Stimulated activated naive B cell treated with anti-CD40 and anti-IgM and Interleukin-4, amounts not matched to agents 10 μg/mL and 1 μg/mL and 100 μg/mL, for 72 hours (primary cell): ENCODE data around the gene HOXB9.

ENCODE experiments used
- ATAC-seq, 2 donors: fragments of 150-1000 bp; cut with Tn5 transposase; replicated peaks; 2 replicates each; pipeline ENCODE4 v1.10.0; 2021; ENCODE audit warnings: moderate library complexity in 1 of 2
- DNase-seq: peaks from one replicate; pipeline ENCODE4 v3.0.0; 2021
- H3K27ac Mint-ChIP-seq: one replicate; pipeline ENCODE4 v1.8.0; 2022; ENCODE audit warnings: mild to moderate bottlenecking, mixed read lengths
- H3K27me3 Mint-ChIP-seq, 2 donors: one replicate each; pipeline ENCODE4 v1.8.0; 2022; ENCODE audit warnings: mixed read lengths in 2 of 2
- H3K36me3 Mint-ChIP-seq, 2 donors: one replicate each; pipeline ENCODE4 v1.8.0; 2022; ENCODE audit warnings: mixed read lengths in 2 of 2, mild to moderate bottlenecking in 1 of 2
- H3K4me1 Mint-ChIP-seq, 2 donors: one replicate each; pipeline ENCODE4 v1.8.0; 2022; ENCODE audit warnings: mixed read lengths in 2 of 2, mild to moderate bottlenecking in 1 of 2
- H3K4me3 Mint-ChIP-seq, 2 donors: one replicate each; pipeline ENCODE4 v1.8.0; 2022; ENCODE audit warnings: mild to moderate bottlenecking in 2 of 2, mixed read lengths in 2 of 2, moderate library complexity in 1 of 2
- H3K9me3 Mint-ChIP-seq, 2 donors: one replicate each; pipeline ENCODE4 v1.8.0; 2022; ENCODE audit warnings: mixed read lengths in 2 of 2, mild to moderate bottlenecking in 1 of 2

The HOXB9 gene

DNA sequence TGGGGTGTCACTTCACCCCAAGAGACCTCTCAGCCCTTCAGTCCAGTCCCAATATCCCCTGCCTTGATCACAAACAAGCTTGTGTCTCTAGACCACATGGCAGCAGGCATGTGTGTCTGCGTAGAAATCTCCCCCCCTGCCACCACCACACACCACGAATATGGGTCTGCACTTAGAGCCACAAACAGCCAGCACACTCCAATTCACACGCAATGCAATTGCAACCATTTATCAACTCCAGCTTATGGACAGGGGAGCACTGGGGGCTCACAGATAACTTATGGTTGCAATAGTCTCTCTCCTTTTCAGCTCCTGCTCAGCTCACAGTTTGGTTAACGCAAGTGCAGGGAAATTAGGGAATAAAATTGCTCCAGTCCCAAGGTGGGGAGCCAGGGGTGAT, 2.6 kb downstream of the HOXB9 start:
- Mint-ChIP-seq H3K4me3 (no peak overlapping the region), H3K27me3 (peaks cover 71 to 95% of the 10 kb centered on the region in 2 donors), H3K9me3 (no peaks in the 10 kb centered on the region), H3K27ac (no peak overlapping the region), H3K36me3 (no peaks in the 10 kb centered on the region), H3K4me1 (peaks cover 13 to 32% of the 10 kb centered on the region in 2 donors)
- no peak for ATAC-seq
- DNase-seq = no peak

DNA sequence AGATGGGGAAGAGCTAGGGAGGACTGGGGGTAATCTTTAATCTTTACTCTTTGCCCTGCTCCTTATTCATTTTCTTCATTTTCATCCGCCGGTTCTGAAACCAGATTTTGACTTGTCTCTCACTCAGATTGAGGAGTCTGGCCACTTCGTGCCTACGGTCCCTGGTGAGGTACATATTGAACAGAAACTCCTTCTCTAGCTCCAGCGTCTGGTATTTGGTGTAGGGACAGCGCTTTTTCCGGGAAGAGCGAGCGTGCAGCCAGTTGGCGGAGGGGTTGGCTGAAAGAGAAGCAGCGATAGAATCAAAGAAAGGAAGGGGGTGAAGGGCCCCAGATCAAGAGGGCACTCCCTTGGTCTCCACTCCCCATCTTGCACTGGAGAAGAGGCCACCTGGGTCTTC, 3.3 kb downstream of the HOXB9 start:
- Mint-ChIP-seq H3K27ac (no peak overlapping the region), H3K9me3 (no peaks in the 10 kb centered on the region), H3K27me3 (peaks cover 71 to 95% of the 10 kb centered on the region in 2 donors), H3K4me1 (peaks cover 17 to 38% of the 10 kb centered on the region in 2 donors), H3K4me3 (no peak overlapping the region), H3K36me3 (no peaks in the 10 kb centered on the region)
- no peak for DNase-seq
- ATAC-seq = no peak

DNA sequence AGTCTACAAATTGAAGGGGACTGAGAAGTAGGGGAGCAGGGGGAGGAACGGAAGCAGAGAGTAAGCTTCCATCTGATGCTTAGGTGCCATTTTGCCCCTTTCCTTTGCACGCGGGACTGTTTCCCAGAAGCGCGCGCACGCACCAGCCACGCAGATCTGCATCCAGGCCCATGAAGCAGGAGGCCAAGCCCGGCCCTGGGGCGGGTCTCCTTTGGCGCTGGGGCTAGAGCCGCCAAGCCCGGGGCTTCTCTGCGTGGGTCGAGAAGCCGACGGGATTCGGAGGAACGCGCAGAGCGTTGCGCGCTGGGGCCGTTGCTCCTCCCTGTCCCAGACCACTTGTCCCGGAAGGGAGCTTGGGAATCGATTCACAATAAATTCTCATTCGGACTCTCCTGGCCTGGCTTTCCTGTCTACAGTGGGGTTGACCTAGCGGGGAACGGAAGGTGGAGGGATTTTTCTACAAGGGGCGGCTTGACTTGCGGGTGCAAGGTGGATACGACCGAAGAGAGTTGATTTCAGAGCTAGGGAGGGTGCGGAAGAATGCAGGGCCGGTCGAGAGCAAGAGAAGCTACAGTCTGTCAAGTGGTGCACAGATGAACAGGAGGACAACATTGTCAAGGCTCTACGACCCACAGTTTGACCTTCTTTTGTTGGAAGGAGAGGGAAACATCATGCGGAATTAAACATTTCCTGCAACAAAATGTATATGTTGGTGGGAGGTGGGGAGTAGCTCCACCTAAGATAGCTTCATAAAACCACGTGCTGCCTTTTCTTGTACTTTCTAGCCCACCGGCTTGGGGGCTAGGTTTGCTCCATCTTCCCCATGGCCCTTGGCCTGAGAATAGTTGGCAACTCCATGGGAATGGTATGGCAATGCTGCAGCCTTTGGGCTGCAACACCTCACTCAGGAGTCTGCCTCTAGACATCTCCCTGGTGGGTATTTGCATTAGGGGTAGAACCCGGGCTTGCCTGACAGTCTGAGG, 4.5 kb downstream of the HOXB9 start:
- Mint-ChIP-seq H3K4me1 (peaks cover 16 to 44% of the 10 kb centered on the region in 2 donors), H3K27ac (no peak overlapping the region), H3K9me3 (no peaks in the 10 kb centered on the region), H3K4me3 (no peak overlapping the region), H3K36me3 (no peaks in the 10 kb centered on the region), H3K27me3 (peaks cover 73 to 95% of the 10 kb centered on the region in 2 donors)
- ATAC-seq (no peak), DNase-seq (no peak)

DNA sequence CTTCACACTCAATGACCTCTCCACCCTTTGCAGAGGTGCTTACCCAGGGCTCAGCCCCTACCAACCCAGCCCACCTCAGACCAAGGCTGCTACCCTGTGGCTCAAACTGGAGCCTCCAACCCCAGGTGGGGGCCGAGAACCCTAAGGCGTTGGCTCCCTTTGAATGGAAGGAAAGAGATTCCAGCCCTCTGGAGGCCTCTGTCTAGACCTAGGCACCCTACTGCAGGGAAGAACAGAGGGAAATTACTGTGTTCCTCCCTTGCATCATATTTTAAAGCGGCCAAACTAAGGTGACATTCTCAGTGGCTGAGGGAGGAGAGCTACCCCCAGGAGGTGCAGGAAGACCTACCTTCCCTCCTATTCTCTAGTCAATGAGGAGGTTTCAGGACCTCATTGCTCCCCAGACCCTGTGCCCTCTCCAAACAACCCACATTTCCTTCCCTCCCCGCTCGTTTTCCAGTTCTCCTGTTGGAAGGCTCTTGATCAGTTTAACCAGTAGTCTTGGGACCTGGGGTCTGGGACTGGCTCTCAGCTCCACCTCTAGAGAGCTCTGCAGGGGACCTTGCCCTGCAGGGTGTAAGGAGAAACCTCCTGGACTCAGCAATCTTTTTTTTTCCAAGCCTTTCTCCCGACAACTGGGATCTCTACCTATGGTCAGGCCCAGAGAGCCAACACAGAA, 5.6 kb downstream of the HOXB9 start:
- Mint-ChIP-seq H3K36me3 (no peaks in the 10 kb centered on the region), H3K27me3 (peaks cover 71 to 94% of the 10 kb centered on the region in 2 donors), H3K9me3 (no peaks in the 10 kb centered on the region), H3K4me1 (peaks cover 12 to 34% of the 10 kb centered on the region in 2 donors), H3K27ac (no peak overlapping the region), H3K4me3 (no peak overlapping the region)
- DNase-seq (no peak), ATAC-seq (no peak)

DNA sequence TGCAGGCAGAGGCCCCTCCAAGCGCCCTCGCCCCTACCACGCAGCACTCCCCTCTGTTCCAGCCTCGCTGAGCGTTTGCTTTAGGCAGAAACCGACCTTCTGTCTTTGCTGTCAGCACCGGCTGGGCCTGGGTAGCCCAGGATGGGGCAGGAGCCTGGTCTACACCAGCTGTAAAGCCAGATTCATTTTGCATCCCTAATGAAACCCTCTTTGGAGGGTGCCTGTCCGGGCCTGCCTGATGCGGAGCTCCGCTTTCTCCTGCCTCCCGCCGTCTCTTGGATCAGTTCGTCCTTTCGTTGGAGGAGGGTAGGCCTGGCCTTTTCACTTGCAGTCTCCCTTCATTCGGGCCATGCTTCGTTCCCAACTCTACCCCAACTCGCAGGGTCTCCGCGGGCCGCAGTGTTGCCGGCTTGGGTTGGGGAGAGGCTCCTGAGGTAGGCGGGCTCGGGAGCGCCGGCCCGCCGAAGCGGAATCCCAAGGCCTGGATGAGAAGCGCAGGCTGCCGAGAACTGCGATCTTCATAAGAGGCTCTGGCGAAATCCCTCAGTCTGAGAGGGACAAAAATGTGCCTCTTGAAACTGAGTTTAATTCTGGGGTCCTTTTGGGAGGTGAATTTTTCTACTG, 6.2 kb downstream of the HOXB9 start:
- Mint-ChIP-seq H3K27ac (peak overlapping the region; percentile 92), H3K9me3 (no peaks in the 10 kb centered on the region), H3K36me3 (peaks cover 0 to 3% of the 10 kb centered on the region in 2 donors), H3K4me3 (peak overlapping the region in 1 of 2 donors; percentile 49), H3K27me3 (peaks cover 74 to 96% of the 10 kb centered on the region in 2 donors), H3K4me1 (peaks cover 12 to 33% of the 10 kb centered on the region in 2 donors)
- ATAC-seq = no peak
- DNase-seq = no peak

DNA sequence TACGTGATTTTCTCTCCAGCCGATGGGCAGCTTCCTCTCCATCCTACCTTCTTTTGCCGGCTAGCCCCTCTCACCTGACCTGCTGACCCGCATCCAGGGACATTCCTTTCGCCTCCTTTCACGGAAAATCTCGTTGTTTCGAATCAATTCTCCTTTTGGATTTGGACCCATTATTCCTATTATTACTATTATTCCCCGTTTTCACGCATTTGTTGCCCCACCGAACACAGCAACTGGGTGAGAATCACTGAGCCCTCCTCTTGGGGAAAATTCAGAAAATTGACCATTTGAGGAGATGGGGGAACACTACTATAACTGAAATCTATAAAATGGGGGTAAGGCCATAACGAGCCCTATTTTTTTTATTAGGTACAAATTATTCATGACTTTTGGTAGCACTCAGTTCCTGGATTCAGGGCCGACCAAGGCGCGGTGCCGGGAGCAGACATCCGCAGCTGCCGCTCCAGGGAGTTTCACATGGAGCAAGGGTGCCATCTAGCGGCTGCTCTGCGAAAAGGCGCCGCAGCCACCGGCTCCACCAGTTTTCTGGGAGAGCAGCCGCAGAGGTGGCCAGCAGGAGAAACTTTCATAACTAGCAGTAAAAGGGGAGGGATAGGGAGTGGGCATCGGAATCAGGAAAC, 7.8 kb downstream of the HOXB9 start:
- DNase-seq (peak; percentile 70), ATAC-seq (peak; percentile 55 to 63)
- peak overlapping the region; percentile 73 for H3K27ac Mint-ChIP-seq
- H3K27me3 Mint-ChIP-seq = peaks cover 85 to 97% of the 10 kb centered on the region in 2 donors
- peaks cover 0 to 7% of the 10 kb centered on the region in 2 donors for H3K36me3 Mint-ChIP-seq
- H3K4me3 Mint-ChIP-seq = peak overlapping the region; percentile 12 to 44
- peaks cover 21 to 49% of the 10 kb centered on the region in 2 donors for H3K4me1 Mint-ChIP-seq
- H3K9me3 Mint-ChIP-seq = no peaks in the 10 kb centered on the region

DNA sequence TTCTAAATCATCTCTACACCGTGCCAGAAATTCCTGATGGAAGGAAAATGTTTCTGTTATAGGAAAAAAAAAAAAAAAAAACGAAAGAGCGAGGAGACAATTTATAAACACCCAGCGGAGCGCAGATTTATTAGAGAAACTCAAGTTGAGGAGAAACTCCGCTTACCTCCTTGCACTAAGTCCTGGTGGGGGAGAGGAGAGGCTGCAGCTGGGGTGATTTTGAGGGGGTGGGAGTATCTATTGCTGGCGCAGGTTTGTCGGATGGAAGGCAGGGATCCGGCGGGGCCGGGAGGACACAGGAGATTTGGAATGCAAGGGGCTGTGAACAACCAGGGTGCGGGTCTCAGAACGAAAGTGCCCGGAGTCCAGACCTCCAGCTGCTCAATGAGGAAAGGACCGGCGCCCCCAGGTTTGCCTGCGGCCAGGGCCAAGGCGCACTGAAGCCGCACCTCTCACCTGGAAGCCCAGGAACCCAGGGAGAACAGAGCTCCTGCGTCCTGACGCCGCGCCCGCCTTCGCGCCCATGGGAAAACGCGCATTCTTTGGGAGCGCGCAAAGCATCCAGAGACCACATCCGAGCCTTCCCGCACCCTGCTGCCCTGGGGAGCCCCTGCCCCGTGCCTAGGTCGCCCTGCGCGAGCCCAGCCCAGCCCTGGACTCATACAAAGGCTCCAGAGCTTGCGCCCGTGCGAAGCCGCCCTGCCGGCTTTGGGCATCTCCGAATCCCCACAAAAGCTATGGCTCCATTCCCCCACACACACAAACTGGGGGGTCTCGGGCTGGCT, 8.5 kb downstream of the HOXB9 start:
- Mint-ChIP-seq H3K4me1 (peaks cover 25 to 56% of the 10 kb centered on the region in 2 donors), H3K27ac (peak overlapping the region; percentile 73), H3K27me3 (peaks cover 84 to 97% of the 10 kb centered on the region in 2 donors), H3K9me3 (no peaks in the 10 kb centered on the region), H3K36me3 (peaks cover 0 to 7% of the 10 kb centered on the region in 2 donors), H3K4me3 (no peak overlapping the region)
- no peak for DNase-seq
- no peak for ATAC-seq

DNA sequence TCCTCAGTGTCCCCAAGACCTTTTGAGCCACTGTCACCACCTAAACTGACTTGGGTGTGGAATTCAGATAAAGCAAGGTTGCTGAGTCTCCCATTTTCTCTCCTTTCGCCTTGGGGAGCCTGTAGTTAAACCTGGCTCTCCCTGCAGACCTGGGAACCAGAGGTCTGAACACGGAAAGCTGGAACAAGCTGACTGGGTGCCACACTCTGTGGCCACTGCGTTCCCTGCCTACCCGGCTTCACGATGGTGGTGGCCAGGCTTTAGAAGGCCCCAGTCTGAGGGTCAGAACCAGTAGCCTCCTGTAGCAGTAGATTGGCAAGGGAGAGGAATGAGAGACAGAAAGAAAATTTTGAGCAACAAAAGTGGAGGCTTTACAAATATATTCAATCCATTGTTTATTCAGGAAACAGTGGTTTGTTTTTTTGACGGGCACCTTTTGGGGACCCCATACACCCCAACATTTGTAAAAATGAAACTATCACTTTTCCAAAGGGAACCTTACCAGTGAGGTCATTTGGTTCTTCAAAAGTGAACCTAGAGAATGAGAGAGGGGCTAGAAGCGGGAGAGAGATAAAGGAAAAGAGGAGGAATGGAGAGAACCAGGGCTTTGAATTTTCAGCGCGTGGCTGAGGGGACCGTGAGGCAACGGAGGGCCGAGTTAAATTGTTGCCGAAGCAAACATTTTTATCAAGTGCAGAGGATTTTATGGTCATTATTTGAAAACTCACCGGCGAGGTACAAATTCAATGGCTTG, 9.3 kb downstream of the HOXB9 start:
- Mint-ChIP-seq H3K9me3 (no peaks in the 10 kb centered on the region), H3K36me3 (peaks cover 0 to 7% of the 10 kb centered on the region in 2 donors), H3K4me1 (peaks cover 29 to 64% of the 10 kb centered on the region in 2 donors), H3K4me3 (peak overlapping the region in 1 of 2 donors; percentile 26), H3K27ac (no peak overlapping the region), H3K27me3 (peaks cover 81 to 96% of the 10 kb centered on the region in 2 donors)
- no peak for DNase-seq
- no peak for ATAC-seq

DNA sequence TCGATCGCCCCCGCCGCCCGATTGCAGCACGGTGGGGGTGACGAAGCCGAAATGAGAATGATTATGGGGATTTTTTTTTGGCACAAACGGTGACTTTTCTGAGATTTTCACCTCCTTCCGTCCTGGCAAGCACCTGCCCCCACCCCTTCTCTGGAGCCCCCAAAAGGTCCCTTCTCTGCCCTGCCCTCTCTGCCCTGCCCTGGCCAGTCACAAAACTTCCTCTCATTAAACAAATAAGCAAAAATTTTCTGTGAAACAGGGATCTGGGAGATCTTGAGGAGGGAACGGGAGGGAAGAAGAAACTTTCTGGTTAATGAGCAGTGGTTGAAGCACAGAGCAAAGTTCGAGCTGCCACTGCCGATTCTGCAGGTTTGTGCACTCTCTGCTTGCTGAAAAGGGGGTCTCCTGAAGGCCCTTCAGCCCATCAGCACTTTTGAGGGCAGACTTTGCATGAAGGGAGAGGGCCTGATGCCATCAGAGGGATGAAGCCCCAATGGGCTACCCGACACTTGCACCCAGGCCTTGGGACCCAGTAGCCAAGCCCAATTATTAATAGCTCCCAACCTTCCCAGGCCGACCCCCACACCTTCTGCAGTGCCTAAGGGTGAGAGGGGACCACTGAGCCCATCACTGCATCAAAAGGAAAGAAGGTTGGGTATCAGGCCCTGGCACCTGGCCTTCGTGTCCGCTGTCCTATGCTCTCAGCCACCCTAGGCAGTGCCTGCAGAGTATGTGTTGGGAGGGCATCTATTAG, 10.0 kb downstream of the HOXB9 start:
- no peaks in the 10 kb centered on the region for H3K9me3 Mint-ChIP-seq
- H3K27ac Mint-ChIP-seq = peak overlapping the region; percentile 81
- ATAC-seq (no peak), DNase-seq (no peak)
- peaks cover 81 to 96% of the 10 kb centered on the region in 2 donors for H3K27me3 Mint-ChIP-seq
- peak overlapping the region in 1 of 2 donors; percentile 29 for H3K4me3 Mint-ChIP-seq
- peaks cover 0 to 7% of the 10 kb centered on the region in 2 donors for H3K36me3 Mint-ChIP-seq
- H3K4me1 Mint-ChIP-seq = peaks cover 34 to 71% of the 10 kb centered on the region in 2 donors

DNA sequence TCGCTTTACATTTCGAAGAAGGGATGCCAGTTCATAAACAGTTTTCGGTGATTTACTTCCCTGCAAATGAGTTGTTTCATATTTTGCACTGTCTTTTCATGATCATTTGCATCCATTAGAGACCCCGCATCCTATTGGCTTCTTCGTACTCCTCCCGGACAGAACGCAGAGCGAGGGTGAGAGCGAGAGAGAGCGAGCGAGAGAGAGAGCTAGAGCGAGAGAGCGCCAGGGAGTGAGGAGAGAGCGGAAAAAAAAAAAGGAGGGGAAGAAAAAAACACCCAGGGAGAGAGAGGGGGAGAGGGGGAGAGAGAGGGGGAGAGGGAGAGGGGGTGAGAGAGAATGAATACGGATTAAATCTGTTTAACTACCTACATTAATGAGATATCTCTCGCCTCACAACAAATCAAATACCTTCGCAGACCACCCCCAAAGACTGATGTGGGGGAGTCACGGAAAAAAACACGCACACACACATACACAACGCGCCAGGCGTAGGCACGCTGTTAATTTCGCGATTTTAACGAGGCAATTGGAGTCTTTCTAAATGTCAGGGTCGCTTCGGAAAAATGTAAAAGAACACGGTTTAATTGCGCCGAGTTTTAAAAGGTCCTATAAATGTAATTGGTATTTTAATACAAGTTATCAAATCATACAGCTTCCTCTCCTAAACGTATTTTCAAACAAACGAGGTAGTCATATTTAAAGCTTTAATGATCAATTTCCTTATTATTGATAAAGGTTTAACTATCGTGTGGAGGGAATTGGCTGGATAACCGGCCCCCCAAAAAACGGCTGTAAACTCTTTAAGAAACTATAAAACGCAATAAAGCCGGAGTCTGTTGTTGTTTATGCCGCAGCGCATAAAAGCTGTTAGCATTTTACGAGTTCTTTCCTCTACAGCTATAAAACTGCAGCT, 10.9 kb downstream of the HOXB9 start, which contains the start of gene HOXB8:
Gene HOXB8, minus strand, starts transcription at position 246 of the 916 bp plus-strand sequence. CDS start 588 bp downstream, outside the sequence.
- H3K9me3 Mint-ChIP-seq = no peaks in the 10 kb centered on the region
- H3K4me3 Mint-ChIP-seq = peak within 1 kb of the TSS; percentile 76 to 78

More for the DNA sequence above, 10.9 kb downstream of the HOXB9 start, which contains the start of gene HOXB8:
- DNase-seq (no peak), ATAC-seq (no peak)
- Mint-ChIP-seq H3K27ac (peak within 1 kb of the TSS; percentile 92), H3K36me3 (peaks cover 2 to 7% of the 10 kb centered on the region in 2 donors), H3K4me1 (peaks cover 36 to 79% of the 10 kb centered on the region in 2 donors), H3K27me3 (peaks cover 77 to 96% of the 10 kb centered on the region in 2 donors)
